Tibial nerve (tissue), 3 donors: ENCODE measurements around the gene PDZK1IP1.

Source experiments
- CTCF ChIP-seq, 5 experiments: fragments of 200-600 bp in 3 of 5; fragments of 450-650 bp in 2 of 5; sonication (generic) in 3 of 5; IDR thresholded peaks; one replicate each; pipeline ENCODE4 v1.5.1; 2016 to 2019; ENCODE audit warnings: antibody characterized with exemption in 5 of 5, mild to moderate bottlenecking in 3 of 5, moderate library complexity in 2 of 5
- POLR2A ChIP-seq, 2 donors: fragments of 450-650 bp; IDR thresholded peaks; one replicate each; pipeline ENCODE4 v1.6.1; 2017; ENCODE audit warnings: antibody characterized with exemption in 2 of 2, mild to moderate bottlenecking in 2 of 2, moderate library complexity in 2 of 2

GRCh38 chr1:47192458-47193384 lies 2.9 kb upstream of the PDZK1IP1 start:
- TF ChIP-seq CTCF (IDR thresholded peaks at IDR 0.05) (peak; percentile 86 to 96 (median 93)), POLR2A (IDR thresholded peaks at IDR 0.05) (no peak)
